ENCODE results near the gene RYR2. TPM values are rescaled to one million over a fixed set of nuclear protein-coding genes. Genes with fewer than 3 reads are reported as not detected.

Gene RYR2
- total RNA-seq, 1 experiment from 2014 or later, result 3.4 TPM

DNA sequence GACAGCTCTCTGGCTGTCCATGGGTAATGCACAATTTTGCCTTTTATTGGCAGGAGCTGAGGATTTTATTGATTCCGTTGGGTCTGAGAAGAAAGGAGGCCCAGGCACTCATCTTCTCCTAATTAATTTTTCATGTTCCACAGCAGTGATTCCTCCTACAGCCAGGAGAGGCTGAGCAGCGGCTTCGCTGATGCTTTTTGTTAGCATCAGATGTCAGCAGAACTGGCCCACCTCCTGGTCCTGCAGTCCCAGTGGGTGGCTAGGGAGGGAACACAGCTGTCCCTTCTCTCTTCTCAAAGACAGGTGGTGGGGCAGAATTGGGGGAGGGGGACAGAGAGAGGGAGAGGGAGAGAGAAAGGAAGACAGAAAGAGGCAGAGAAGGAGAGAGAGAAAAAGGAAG lies 43.4 kb upstream of the RYR2 start:
- Mint-ChIP-seq H3K27me3 (ENCODE audit: low read depth) (peaks cover 4% of the 10 kb centered on the region; the same call in 1 of the 2 replicates), H3K36me3 (ENCODE audit: insufficient read depth in 1 of 3, low read depth in 3 of 3) (no peaks in the 10 kb centered on the region), H3K4me1 (peaks cover 17 to 22% of the 10 kb centered on the region in 2 experiments), H3K27ac (no peak overlapping the region; a peak in 1 of 7 replicates), H3K4me3 (no peak overlapping the region), H3K9me3 (no peaks in the 10 kb centered on the region; a peak in 1 of 5 replicates)
- Histone ChIP-seq H3K9me3 (ENCODE audit: control insufficient read depth, low read depth, low read length) (no peaks in the 10 kb centered on the region), H3K9ac (ENCODE audit: extremely low read depth, insufficient read length, low read length) (no peak overlapping the region), H3K56ac (ENCODE audit: insufficient read length, low read depth, low read length) (no peak overlapping the region), H3K14ac (ENCODE audit: insufficient read depth, low read length) (no peak overlapping the region), H2BK15ac (ENCODE audit: low read depth, low read length) (no peak overlapping the region), H3K23ac (ENCODE audit: insufficient read length, low read depth, low read length) (no peak overlapping the region), H3K4ac (ENCODE audit: low read depth, low read length) (no peak overlapping the region), H2BK20ac (ENCODE audit: low read depth, low read length, poor library complexity, severe bottlenecking) (no peak overlapping the region), H4K20me1 (ENCODE audit: control insufficient read depth, insufficient read depth, insufficient read length) (no peaks in the 10 kb centered on the region), H3T11ph (ENCODE audit: low read length) (no peak overlapping the region), H3K4me1 (ENCODE audit: insufficient read depth, low read length) (peaks cover 5% of the 10 kb centered on the region; the same call in 1 of the 2 replicates), H2BK120ac (ENCODE audit: low read depth, low read length, poor library complexity, severe bottlenecking) (no peak overlapping the region), H3K27ac (ENCODE audit: insufficient read length, low read depth, low read length) (no peak overlapping the region), H3K4me2 (ENCODE audit: insufficient read depth, insufficient read length, low read length) (no peak overlapping the region), H3K27me3 (ENCODE audit: insufficient read depth, low read length) (no peaks in the 10 kb centered on the region), H2AK5ac (ENCODE audit: insufficient read length, low read length) (no peak overlapping the region), H4K5ac (ENCODE audit: insufficient read length, low read depth, low read length) (no peak overlapping the region), H2BK12ac (ENCODE audit: insufficient read length, low read depth, low read length) (no peak overlapping the region), H2AFZ (ENCODE audit: low read length) (no peak overlapping the region), H3K79me2 (ENCODE audit: insufficient read depth, low read length) (no peaks in the 10 kb centered on the region), H4K8ac (replicated peaks; ENCODE audit: insufficient read length, low read depth, low read length) (no peak overlapping the region), H3K23me2 (ENCODE audit: insufficient read length, low read depth, low read length, poor library complexity, severe bottlenecking) (no peaks in the 10 kb centered on the region), H4K91ac (ENCODE audit: insufficient read length, low read depth, low read length) (no peak overlapping the region), H2BK5ac (ENCODE audit: insufficient read length, low read length) (no peak overlapping the region), H3K18ac (ENCODE audit: insufficient read length, low read depth, low read length) (peak overlapping the region; percentile 12), H3K79me1 (ENCODE audit: insufficient read depth, low read depth, low read length, poor library complexity, severe bottlenecking) (no peaks in the 10 kb centered on the region)
- no CpG with 5 or more reads among the region's 3 CpGs for WGBS (ENCODE audit: extremely low coverage, insufficient read length, low lambda C conversion rate)
- no peak for DNase-seq
- TF ChIP-seq, protein P1, sequence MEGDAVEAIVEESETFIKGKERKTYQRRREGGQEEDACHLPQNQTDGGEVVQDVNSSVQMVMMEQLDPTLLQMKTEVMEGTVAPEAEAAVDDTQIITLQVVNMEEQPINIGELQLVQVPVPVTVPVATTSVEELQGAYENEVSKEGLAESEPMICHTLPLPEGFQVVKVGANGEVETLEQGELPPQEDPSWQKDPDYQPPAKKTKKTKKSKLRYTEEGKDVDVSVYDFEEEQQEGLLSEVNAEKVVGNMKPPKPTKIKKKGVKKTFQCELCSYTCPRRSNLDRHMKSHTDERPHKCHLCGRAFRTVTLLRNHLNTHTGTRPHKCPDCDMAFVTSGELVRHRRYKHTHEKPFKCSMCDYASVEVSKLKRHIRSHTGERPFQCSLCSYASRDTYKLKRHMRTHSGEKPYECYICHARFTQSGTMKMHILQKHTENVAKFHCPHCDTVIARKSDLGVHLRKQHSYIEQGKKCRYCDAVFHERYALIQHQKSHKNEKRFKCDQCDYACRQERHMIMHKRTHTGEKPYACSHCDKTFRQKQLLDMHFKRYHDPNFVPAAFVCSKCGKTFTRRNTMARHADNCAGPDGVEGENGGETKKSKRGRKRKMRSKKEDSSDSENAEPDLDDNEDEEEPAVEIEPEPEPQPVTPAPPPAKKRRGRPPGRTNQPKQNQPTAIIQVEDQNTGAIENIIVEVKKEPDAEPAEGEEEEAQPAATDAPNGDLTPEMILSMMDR (conservative IDR thresholded peaks at IDR 0.05), result no peak
